ENCODE data around the gene SSH3.

SSH3 gene

GRCh38 chr11:67268081-67268961, 35.0 kb upstream of the SSH3 start:
- peak in 1 of 3 experiments; percentile 57 for DNase-seq (ENCODE audit: low read depth in 2 of 3, low spot score in 2 of 3)

GRCh38 chr11:67268962-67269268, 34.4 kb upstream of the SSH3 start:
- no peak for DNase-seq (ENCODE audit: low read depth in 2 of 3, low spot score in 2 of 3)

- DNase-seq (ENCODE audit: low read depth in 2 of 3, low spot score in 2 of 3) = no peak
These were observed 33.7 kb upstream of the SSH3 start for GRCh38 chr11:67269401-67270255.

GRCh38 chr11:67270256-67271204, 32.8 kb upstream of the SSH3 start:
- no peak for DNase-seq (ENCODE audit: low read depth in 2 of 3, low spot score in 2 of 3)

GRCh38 chr11:67271205-67271540, 32.2 kb upstream of the SSH3 start:
- no peak for DNase-seq (ENCODE audit: low read depth in 2 of 3, low spot score in 2 of 3)

GRCh38 chr11:67271541-67272284, 31.6 kb upstream of the SSH3 start:
- peak in 1 of 3 experiments; percentile 61 for DNase-seq (ENCODE audit: low read depth in 2 of 3, low spot score in 2 of 3)

- DNase-seq (ENCODE audit: low read depth in 2 of 3, low spot score in 2 of 3) = no peak
These were observed 30.7 kb upstream of the SSH3 start for GRCh38 chr11:67272327-67273259.

GRCh38 chr11:67273260-67273990, 29.9 kb upstream of the SSH3 start:
- DNase-seq (ENCODE audit: low read depth in 2 of 3, low spot score in 2 of 3) = no peak

GRCh38 chr11:67274768-67275605, 28.3 kb upstream of the SSH3 start:
- no peak for DNase-seq (ENCODE audit: low read depth in 2 of 3, low spot score in 2 of 3)

GRCh38 chr11:67275606-67276409, 27.5 kb upstream of the SSH3 start:
- DNase-seq (ENCODE audit: low read depth in 2 of 3, low spot score in 2 of 3) = no peak

- DNase-seq (ENCODE audit: low read depth in 2 of 3, low spot score in 2 of 3) = peak in 1 of 3 experiments; percentile 66
These were observed 26.5 kb upstream of the SSH3 start for GRCh38 chr11:67276781-67277230.

- DNase-seq (ENCODE audit: low read depth in 2 of 3, low spot score in 2 of 3) = peak in 2 of 3 experiments; percentile 66 to 84
These were observed 25.9 kb upstream of the SSH3 start for GRCh38 chr11:67277231-67277961.

GRCh38 chr11:67278135-67278938, 25.0 kb upstream of the SSH3 start:
- no peak for DNase-seq (ENCODE audit: low read depth in 2 of 3, low spot score in 2 of 3)

GRCh38 chr11:67278939-67279588, 24.3 kb upstream of the SSH3 start:
- no peak for DNase-seq (ENCODE audit: low read depth in 2 of 3, low spot score in 2 of 3)

All from activated CD8-positive, alpha-beta memory T cell treated with anti-CD3 and anti-CD28 coated beads for 48 hours (primary cell).